Kidney (tissue), 14 donors: Measurements from ENCODE around the gene POU3F1. TPM values are rescaled to one million over a fixed set of nuclear protein-coding genes. Genes with fewer than 3 reads are reported as not detected.

Experiments used
- DNase-seq, 5 donors: peaks; one replicate each; pipeline ENCODE4 v3.0.0-alpha.2; 2013 to 2020
- FAIRE-seq: peaks from 2 replicates; lab custom pipeline; 2012; peaks lifted over from hg19 to GRCh38; lab: Jason Lieb, UNC
- H3K27ac ChIP-seq, 2 donors: one replicate each; pipeline ENCODE4 v1.7.0; 2013; ENCODE audit warnings: low read depth in 2 of 2, low read length in 2 of 2, inconsistent platforms in 1 of 2
- H3K27me3 ChIP-seq: one replicate; pipeline ENCODE4 v1.7.1; 2013; ENCODE audit warnings: low read length, inconsistent platforms; ENCODE audit not compliant: control insufficient read depth, insufficient read depth
- H3K36me3 ChIP-seq, 3 donors: one replicate each; pipeline versions ENCODE4 v1.7.0 to v1.7.1; 2013; ENCODE audit warnings: low read length in 3 of 3, control low read depth in 1 of 3, inconsistent platforms in 1 of 3; ENCODE audit not compliant: insufficient read depth in 3 of 3, control insufficient read depth in 2 of 3
- H3K4me1 ChIP-seq, 3 donors: one replicate each; pipeline versions ENCODE4 v1.7.0 to v1.7.1; 2013; ENCODE audit warnings: low read length in 3 of 3, inconsistent platforms in 1 of 3, low read depth in 1 of 3; ENCODE audit not compliant: control insufficient read depth in 2 of 3, insufficient read depth in 2 of 3
- H3K4me3 ChIP-seq, 3 donors: one replicate each; pipeline versions ENCODE4 v1.7.0 to v1.8.1; 2013; ENCODE audit warnings: low read length in 3 of 3, control low read depth in 1 of 3, inconsistent platforms in 1 of 3
- H3K9ac ChIP-seq, 3 donors: one replicate each; pipeline versions ENCODE4 v1.7.0 to v1.7.1; 2013; ENCODE audit warnings: low read length in 3 of 3, control low read depth in 1 of 3, inconsistent platforms in 1 of 3
- H3K9me3 ChIP-seq, 3 donors: one replicate each; pipeline versions ENCODE4 v1.7.0 to v1.7.1; 2013; ENCODE audit warnings: low read length in 3 of 3, control low read depth in 1 of 3, inconsistent platforms in 1 of 3; ENCODE audit not compliant: control insufficient read depth in 2 of 3, insufficient read depth in 1 of 3
- intact Hi-C: fragments of 100-400 bp; cut with DNase I; formaldehyde crosslinking; loops from one replicate; pipeline ENCODE4 v1.11.1; 2022
- polyA plus RNA-seq: library from polyadenylated mRNA; stranded (reverse); fragments of 350-450 nt; fragmentation: Illumina TruSeq; extraction: RNeasy Lipid Tissue Mini Kit (QIAGEN cat#74804); gene quantifications from one replicate; pipeline ENCODE4 v1.2.3, GENCODE V29; 2014; ENCODE audit warnings: low read depth, low replicate concordance; ENCODE audit not compliant: insufficient read depth
- total RNA-seq: library from RNA; stranded (reverse); fragmentation: NEBNext Ultra II Directional; extraction: Animal tissue kit (Norgen Biotek cat#: 25700); gene quantifications from one replicate; pipeline ENCODE4 v1.2.1, GENCODE V29; 2021
- TF ChIP-seq, protein P1 (sequence below): IDR thresholded peaks from 3 replicates; pipeline ENCODE4 v1.5.1; 2012; ENCODE audit warnings: mild to moderate bottlenecking, moderate library complexity, borderline replicate concordance; ENCODE audit not compliant: insufficient read depth; ENCODE audit errors: extremely low read depth
- donor health status: control.
- donor health status: control.
- donor health status: control.
- donor health status: control.
- donor health status: control.
- donor health status: DM: yes; HTN: yes; CAD: no.
- donor health status: Normal renal cell carcinoma (clear cell type).

POU3F1 gene
- total and polyA plus RNA-seq, 2 donors from 2014 or later, result not detected

- H3K4me1 ChIP-seq, result peaks cover 0 to 10% (median 0%) of the 10 kb centered on the region in 3 donors
- peaks cover 3% of the 10 kb centered on the region for H3K27me3 ChIP-seq
- H3K27ac ChIP-seq, result no peak overlapping the region
- intact Hi-C loops, result no loop called here
- DNase-seq (no peak), FAIRE-seq (no peak)
- no peaks in the 10 kb centered on the region for H3K36me3 ChIP-seq
- no peaks in the 10 kb centered on the region for H3K9me3 ChIP-seq
- no peak overlapping the region for H3K9ac ChIP-seq
- H3K4me3 ChIP-seq, result no peak overlapping the region
- TF ChIP-seq, protein P1, sequence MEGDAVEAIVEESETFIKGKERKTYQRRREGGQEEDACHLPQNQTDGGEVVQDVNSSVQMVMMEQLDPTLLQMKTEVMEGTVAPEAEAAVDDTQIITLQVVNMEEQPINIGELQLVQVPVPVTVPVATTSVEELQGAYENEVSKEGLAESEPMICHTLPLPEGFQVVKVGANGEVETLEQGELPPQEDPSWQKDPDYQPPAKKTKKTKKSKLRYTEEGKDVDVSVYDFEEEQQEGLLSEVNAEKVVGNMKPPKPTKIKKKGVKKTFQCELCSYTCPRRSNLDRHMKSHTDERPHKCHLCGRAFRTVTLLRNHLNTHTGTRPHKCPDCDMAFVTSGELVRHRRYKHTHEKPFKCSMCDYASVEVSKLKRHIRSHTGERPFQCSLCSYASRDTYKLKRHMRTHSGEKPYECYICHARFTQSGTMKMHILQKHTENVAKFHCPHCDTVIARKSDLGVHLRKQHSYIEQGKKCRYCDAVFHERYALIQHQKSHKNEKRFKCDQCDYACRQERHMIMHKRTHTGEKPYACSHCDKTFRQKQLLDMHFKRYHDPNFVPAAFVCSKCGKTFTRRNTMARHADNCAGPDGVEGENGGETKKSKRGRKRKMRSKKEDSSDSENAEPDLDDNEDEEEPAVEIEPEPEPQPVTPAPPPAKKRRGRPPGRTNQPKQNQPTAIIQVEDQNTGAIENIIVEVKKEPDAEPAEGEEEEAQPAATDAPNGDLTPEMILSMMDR, result no peak
These were observed 7.0 kb upstream of the POU3F1 start for GRCh38 chr1:38053416-38054091.

DNA sequence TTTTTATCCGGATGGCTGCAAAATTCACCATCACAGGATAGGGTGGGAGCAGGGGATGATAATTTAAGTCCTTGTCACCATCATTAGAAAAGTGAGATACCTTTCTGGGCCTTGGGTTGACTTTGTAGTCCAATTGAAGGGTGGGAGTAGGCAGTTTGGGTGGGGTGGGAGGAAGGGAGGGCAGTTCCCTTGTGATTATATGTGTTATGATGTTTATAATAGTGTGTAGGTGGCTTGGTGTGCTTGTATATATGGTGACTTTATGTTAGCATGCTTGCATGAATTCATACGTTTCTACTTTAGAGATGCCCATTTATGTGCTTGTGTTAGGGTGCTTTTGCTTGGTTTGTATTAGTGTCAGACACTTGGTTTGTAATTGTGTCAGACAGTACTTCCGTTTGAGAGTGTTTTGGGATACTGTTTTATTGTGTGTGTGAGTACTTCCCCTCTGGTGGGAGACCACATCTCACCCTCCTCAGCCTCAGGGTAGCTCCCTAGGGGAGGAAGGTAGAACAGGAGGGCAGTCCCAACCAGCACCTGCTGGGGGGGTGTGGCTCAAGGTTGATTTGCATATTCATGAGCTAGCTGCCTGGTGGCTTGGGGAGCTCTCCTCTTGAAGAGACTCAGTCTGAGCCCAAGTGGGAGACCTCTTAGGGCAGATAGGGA, 6.3 kb upstream of the POU3F1 start:
- Histone ChIP-seq H3K36me3 (no peaks in the 10 kb centered on the region), H3K4me1 (peaks cover 0 to 10% (median 0%) of the 10 kb centered on the region in 3 donors), H3K9me3 (no peaks in the 10 kb centered on the region), H3K9ac (no peak overlapping the region), H3K4me3 (no peak overlapping the region), H3K27ac (no peak overlapping the region), H3K27me3 (peaks cover 3% of the 10 kb centered on the region)
- FAIRE-seq (no peak), DNase-seq (no peak)
- TF ChIP-seq, protein P1, result no peak
- intact Hi-C loops, result no loop called here

- H3K9ac ChIP-seq, result no peak overlapping the region
- peaks cover 3% of the 10 kb centered on the region for H3K27me3 ChIP-seq
- TF ChIP-seq, protein P1, result no peak
- intact Hi-C loops, result no loop called here
- peaks cover 0 to 10% (median 5%) of the 10 kb centered on the region in 3 donors for H3K4me1 ChIP-seq
- H3K36me3 ChIP-seq, result no peaks in the 10 kb centered on the region
- H3K4me3 ChIP-seq, result no peak overlapping the region
- FAIRE-seq (no peak), DNase-seq (no peak)
- no peak overlapping the region for H3K27ac ChIP-seq
- H3K9me3 ChIP-seq, result no peaks in the 10 kb centered on the region
These were observed 4.5 kb upstream of the POU3F1 start for GRCh38 chr1:38051079-38051543.
